CD4-positive, alpha-beta T cell treated with Interleukin-15 for 1 hour (primary cell): ENCODE measurements around the gene CDH5.

Experiments
- DNase-seq: peaks from one replicate; pipeline ENCODE4 v3.0.0-alpha.2; 2020

Gene CDH5

DNA sequence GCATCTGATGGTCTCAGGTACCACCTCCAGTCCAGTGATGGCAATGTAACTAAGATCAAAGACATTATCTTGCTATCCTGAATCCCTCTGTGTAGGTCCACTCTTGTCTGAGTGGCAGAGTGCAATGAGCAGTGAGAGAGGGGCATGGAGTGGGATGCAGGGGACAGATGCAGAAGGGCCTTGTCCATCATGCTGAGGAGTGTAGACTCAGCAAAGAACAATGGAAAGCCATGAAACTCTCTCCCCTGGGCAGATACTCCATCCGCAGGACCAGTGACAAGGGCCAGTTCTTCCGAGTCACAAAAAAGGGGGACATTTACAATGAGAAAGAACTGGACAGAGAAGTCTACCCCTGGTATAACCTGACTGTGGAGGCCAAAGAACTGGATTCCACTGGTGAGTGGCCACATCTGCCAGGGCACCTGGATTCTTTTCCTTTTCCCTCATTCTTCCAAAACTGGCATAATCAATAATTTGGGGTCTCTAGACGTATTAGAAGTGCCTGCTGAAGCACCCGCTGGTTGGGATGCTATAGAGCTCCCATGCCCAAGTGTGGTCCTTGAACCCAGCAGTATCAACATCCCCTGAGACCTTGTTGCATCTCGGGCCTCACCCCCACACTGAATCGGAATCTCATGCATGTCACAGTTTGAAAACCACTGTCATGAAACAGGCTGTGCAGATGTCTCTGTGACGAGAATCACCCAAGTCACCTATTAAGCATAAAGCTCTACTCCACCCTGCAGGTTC, 29.5 kb downstream of the CDH5 start:
- no peak for DNase-seq

DNA sequence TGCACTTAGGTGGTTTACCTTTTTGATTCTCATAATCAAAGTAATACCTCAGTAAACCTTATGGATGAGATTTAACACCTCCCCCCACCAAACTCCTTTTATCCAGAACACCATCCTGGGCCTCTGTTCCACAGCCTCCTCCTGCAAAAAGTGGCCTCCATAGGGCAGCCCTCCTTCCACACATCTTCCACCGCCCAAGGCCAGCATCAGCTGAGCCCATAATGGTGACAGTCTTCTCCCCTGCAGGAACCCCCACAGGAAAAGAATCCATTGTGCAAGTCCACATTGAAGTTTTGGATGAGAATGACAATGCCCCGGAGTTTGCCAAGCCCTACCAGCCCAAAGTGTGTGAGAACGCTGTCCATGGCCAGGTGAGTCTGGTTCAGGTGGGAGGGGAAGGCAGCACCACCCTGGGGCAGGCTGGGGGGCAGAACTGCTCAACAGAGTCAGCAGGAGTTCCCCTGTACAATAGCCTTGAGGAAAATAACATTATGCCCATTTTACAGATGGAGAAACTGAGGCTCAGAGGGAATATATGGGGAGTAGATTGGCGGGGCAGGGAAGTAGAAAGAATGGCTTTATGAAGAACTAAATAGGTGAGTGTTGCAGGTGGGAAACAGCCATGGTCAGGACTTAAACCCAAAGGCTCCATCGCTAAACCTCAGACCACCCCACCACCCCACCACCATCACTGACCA, 31.4 kb downstream of the CDH5 start:
- no peak for DNase-seq

DNA sequence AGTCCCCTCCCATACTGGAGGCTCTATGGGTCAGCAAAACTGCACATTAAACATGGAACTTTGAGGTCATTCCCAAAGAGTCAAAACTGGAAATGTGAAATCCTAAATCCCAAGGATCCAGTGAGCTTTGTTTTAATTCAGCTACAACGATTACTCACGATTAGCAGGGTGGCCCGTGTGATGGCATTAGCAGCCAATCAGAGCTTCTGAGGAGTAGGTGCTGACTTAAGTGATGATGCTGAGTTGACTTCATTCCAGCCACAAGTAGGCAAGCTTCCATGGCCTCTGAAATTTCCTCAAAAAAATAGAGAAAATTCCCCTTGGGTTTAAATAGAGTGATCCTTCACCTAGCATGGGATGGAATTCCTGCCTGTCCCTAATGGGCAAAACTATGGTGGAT, 32.5 kb downstream of the CDH5 start:
- no peak for DNase-seq

DNA sequence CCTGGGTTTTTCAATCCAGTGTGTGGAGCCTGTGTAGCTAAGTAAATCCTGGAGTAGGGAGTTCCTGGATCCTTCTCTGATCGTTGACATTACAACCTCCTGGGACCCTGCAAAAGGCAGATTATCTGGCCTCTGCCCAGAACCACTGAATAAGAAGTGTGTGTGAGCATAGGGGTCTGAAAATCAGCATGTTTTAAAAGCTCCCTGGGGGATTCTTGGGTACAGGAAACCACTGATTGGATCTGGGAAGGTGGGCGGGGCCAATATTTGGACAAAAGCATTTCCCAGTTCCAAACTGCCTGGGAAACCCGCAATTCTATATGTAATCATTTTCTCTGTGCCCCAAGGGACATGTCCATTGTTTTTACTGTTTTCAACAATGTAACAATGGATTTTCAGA, 33.4 kb downstream of the CDH5 start:
- no peak for DNase-seq

DNA sequence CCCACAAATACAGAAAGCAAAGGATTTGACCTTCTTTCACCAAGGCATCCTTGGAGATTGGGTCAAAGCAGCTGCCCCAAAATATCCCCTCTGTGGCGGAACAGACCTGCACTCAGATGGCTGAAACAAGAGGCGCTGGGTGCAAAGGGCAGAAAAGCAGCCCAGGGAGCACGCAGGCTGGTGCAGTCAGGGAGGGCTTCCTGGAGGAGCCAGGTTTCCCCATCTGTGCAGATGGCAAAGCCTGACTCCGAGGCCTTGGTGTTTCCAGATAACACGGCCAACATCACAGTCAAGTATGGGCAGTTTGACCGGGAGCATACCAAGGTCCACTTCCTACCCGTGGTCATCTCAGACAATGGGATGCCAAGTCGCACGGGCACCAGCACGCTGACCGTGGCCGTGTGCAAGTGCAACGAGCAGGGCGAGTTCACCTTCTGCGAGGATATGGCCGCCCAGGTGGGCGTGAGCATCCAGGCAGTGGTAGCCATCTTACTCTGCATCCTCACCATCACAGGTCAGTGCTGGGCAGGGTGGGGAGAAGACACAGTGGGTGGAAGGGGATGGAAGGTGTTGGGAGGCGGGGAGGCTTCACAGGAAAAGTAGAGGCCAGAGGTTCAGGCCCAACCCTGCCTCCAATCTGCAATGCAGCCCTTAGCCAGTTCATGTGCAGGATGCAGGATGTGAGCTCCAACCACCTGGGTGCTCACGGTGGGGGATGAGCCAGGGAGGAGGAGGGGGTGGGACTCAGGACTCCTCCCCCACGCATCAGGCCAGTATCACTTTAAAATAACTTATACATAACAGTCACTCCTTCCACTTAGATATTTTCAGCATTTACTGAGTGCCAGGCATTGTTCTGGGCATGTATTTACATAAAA, 34.3 kb downstream of the CDH5 start:
- no peak for DNase-seq

DNA sequence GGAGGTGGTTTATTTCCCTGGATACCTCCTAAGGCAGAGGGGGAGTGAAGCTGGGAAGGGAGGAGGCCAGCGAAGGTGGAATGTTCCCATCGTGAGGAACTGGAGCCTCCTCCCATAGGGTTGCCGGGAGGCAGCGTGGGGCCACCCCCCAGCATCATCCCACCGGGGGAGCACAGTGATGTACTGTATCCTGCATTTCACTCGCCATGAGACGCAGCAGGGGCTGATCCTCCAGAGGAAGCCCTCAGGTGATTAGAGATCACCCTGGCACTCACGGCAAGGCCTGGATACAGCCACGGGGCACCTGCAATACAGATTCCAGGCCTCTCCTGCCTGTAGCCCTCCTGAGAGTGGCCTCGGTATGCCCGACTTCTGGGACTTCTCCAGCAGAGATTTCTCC, 35.1 kb downstream of the CDH5 start:
- DNase-seq = no peak

DNA sequence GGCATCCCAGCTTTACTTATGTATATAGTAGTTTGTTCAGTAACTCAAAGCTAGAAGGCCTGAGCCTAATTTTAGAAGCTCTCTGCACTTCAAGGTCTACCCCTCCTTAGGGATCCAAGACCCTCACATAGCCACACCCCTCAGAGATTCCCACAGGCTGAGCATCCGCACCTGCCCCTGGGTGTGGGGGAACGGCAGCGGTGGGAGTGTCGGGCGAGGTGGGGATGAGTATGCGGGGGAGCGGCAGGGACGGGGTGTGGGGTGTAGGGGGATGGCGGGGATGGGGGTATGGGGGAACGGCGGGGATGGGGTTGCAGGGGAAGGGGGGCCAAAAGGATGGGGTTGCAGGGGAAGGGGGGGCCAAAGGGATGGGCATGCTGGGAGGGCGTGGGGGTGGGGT, 35.7 kb downstream of the CDH5 start:
- no peak for DNase-seq

DNA sequence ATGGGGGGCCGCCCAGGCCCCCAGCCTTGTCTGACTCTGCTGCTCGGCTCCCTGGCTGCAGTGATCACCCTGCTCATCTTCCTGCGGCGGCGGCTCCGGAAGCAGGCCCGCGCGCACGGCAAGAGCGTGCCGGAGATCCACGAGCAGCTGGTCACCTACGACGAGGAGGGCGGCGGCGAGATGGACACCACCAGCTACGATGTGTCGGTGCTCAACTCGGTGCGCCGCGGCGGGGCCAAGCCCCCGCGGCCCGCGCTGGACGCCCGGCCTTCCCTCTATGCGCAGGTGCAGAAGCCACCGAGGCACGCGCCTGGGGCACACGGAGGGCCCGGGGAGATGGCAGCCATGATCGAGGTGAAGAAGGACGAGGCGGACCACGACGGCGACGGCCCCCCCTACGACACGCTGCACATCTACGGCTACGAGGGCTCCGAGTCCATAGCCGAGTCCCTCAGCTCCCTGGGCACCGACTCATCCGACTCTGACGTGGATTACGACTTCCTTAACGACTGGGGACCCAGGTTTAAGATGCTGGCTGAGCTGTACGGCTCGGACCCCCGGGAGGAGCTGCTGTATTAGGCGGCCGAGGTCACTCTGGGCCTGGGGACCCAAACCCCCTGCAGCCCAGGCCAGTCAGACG, 36.2 kb downstream of the CDH5 start:
- no peak for DNase-seq

DNA sequence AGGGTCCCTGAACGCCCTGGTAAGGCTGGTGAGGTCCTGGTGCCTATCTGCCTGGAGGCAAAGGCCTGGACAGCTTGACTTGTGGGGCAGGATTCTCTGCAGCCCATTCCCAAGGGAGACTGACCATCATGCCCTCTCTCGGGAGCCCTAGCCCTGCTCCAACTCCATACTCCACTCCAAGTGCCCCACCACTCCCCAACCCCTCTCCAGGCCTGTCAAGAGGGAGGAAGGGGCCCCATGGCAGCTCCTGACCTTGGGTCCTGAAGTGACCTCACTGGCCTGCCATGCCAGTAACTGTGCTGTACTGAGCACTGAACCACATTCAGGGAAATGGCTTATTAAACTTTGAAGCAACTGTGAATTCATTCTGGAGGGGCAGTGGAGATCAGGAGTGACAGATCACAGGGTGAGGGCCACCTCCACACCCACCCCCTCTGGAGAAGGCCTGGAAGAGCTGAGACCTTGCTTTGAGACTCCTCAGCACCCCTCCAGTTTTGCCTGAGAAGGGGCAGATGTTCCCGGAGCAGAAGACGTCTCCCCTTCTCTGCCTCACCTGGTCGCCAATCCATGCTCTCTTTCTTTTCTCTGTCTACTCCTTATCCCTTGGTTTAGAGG, 37.1 kb downstream of the CDH5 start:
- no peak for DNase-seq

DNA sequence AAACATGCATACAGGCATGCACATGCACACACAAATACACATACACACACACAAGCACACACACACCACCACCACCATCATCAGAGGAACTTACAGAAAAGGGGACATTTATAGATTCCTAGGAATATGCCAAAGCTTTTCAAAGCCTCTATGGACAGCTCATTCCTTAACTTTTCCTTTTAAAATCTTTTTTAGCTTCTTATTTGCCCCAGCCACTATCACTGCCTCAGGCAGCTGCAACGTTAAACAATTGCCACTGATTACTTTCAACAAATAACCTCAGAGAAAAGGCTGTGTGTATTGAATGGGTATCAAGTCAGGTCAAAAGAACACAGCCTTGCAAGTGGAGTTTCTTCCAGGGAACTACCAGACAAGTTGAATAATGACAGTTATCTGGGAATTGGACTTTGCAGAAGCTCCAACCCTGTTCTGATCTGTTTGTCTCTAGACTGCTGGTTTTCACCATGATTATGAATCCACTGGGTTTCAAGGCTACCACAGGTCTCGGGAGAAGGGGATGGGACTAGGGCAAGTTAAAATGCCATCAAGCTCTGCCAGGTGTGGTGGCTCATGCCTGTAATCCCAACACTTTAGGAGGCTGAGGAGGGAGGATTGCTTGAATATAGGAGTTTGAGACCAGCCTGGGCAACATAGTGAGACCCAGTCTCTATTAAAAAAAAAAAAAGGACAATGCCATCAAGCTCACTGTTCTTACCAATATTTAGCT, 38.7 kb downstream of the CDH5 start:
- no peak for DNase-seq

DNA sequence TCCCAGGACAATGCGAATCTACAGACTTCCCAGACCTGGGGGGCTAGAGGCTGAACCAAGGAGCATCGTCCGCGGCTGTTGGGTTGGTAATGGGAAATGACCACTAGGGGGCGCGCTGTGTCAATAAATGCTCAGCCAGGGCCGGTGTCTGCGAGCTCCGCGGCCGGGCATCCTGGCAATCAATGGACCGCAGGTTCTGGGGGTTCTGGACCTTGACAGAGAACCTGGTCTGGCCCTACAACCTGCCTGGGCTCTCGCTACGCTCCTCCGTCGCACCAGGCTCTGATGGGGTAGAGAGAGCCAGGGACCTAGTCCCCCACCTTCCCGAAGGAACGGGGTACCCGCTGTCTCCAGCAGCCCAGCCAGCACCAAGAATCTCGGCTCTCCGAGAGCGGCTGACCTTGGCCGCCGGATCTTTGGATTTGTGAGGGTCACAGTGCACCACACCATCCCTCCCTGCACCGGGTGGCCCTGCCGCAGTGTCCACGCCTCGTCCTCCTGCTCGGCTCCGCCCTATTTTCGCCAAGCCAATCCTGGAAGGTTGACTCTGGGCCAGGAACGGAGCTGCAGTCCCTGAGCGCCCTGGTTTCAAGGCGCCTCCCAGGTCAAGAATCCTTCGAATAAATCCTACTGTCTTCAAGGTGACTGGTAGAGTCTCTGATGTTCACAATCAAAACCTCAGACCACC, 40.2 kb downstream of the CDH5 start:
- peak; percentile 77 for DNase-seq

DNA sequence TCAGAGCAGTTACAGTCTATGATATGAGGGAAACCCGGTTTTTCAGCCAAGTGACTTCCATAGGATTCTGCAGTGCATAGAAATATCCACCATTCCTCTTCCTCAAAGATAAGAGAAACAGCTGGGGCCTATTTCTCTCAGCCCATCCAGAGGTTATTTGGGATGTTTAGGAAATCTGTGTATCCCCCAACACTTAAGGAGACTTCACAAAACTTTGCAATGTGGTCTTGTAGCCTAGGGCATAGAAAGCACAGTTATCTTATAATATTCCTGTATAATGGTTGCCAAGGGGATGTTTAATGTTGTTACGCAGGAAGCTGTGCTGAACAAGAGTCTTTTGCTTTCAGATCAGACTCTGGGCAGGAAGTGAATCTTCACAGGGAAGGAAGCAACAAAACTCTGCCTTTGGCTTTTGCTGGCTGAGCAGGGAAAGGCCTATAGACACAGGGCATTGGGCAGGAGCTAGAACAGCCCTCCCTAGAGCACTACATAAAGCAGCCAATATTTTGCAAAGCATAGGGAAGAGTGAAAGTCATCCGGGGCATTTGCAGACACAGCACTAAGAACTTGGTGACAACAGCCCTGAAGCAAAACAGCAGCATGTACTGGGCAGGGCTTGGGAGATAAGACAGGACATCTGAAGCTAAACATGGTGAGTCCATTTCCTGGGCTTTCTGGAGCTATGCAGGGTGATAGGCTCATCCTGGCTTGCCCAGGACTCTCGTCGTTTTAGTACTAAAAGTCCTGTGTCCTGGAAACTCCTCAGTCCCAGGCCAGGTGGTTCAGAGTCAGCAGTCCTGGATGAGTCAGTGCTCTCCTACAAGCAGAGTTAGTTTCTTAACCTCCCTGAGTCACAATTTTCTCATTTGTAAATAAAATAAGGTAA, 41.9 kb downstream of the CDH5 start:
- DNase-seq = no peak

DNA sequence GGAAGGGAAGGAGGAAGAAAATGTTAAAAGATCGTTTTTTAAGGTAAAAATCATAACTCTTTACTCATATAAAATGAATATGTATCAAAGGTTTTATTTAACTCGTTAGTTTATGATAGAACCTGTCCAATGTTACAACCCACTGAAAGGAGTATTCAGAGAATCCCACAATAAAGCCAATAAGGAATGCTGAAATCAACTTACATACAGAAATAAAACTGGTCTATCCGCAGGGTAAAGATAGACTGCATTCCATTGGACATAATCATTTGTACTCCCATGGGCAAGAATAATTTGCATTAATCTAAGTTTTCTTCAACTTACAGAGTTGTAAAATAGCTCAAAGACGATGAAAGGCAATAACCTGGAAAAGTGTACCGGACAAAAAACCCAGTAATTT, 42.7 kb downstream of the CDH5 start:
- DNase-seq = no peak

DNA sequence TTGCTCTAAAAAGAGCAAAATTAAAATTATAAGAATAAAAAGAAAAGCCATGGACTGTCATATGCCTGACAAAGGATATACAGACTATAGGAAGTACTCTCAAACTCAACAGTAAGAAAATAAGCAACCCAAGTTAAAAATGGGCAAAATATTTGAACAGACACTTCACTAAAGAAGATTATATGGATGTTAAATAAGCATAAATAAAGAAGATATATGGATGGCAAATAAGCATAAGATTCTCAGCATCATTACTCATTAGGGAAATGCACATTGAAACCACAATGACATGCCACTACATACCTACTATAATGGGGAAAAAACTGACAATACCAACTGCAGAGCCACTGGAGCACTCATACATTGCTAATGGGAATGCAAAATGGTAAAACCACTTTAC, 45.7 kb downstream of the CDH5 start:
- DNase-seq = no peak

DNA sequence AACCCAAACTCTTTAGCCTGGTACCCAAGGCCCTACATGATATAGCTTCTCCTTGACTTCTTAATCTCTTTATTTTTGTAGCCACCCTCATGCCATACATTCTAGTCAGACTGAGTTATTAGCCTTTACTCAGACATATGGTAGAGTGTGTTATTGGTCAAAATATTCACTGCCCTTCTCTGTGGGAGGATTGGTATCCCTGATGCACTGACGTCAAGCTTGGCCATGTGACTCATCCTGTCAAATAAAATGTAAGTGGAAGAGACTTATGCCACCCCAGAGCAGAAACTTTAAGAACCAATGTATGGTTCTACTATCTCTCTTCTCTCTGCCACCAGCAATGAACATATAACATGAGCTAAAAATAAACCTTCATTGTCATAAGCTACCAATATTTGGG, 48.4 kb downstream of the CDH5 start:
- DNase-seq = no peak

DNA sequence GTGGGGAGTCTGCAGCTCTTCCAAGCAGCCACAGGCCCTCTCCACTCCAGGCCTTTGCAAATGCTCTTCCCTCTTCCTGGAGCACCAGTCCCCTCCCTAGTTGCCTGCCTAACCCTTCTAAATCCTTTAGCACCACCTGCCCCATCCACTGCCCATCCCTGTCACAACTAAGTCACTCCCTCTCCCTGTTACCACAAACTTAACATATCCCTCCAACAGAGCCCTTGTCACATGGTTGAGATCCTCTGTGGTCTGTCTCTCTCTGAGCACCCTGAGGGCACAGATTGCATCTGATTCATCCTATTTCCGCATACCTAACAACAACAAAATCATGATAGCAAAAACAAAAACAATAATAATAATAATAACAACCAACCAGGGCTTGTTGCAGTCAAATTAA, 49.6 kb downstream of the CDH5 start:
- no peak for DNase-seq

DNA sequence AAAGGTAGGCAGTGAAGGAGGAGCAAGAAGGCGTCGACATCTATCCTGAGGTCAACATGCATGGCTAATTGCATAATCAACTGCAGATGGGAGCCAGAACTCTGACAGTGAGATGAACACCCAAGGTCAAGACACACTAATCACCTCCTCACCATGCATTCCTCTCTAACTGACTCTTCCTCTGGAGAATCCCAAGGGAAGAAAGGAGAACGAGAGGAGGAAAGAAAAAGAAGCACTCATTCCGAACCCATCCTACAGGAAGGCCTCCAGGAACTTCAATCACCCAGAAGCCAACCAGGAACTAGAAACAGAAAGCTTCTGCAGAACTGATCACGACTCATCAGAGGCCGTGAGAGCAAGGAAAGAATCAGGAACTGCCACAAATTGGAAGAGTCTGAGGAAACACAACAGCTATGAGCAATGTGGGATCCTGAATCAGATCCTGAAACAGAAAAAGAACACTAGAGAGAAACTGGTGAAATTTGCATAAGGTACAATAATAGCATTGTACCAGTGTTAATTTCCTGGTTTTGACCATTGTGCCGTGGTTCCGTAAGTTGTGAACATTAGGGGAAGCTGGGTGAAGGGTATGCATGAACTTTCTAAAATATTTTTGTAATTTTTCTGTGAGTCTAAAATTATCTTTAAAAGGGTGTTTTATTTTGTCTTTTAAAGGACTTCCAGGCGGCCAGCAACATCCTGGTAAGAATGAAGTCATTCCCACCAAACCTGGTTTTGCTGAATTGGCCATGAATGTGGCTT, 50.6 kb downstream of the CDH5 start:
- no peak for DNase-seq

DNA sequence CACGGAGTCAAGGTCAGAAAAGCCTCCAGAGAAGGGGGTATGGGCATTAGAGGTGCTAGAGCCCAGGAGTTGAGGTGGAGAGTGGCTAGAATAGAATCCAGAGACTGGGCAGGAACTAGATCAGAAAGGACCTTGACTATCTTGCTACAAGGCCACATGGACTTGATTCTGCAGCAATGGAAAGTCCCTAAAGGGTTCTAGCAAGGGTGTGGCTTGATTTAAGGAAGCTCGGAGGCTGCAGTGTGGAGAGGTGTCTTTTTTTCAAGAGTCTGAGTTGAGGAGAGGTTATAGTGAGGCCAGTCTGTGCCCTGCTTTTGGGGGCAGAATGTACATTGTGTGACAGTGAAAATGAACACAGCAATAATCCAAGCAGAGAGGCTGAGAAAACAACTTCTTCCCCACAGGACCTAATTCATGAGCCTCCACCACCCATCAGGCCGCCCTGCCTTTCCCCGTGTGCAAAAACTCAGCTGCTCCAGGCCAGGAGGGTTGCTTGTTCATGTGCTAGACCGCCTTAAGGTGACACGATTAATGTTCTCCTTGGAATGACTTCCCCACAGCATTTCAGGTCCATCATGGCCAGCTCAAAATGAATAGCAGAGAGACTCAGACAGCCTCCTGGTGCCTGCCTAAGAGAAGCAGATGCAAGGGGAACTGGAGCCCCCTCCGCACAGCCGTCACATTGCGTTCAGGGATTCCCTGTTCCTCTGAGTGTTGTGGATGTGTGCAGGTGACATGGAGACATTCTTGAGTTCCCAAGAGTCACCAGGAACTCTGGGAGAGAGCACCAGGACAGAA, 51.9 kb downstream of the CDH5 start:
- no peak for DNase-seq

DNA sequence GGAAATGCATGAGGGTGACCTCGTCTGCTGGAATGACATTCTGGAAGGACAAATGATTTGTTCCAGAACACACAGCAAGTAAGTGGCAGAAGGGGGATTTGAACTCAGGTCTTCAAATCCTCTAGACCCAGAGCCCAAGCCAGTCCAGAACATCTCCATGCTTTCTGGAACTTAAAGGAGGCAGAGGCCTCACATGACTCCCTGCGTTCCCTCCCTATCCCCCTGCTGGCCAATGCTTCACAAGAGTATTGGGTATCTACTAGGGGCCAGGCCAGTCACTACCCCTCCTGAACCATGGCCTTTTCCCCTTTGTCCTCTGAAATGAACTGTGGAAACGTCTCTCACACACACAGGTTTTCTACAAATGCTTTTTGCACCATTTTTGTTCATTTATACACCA, 53.0 kb downstream of the CDH5 start:
- no peak for DNase-seq
